ENCODE data around the gene DYRK1A.
"Not testable (repeated sequence)": the region's sequence is repeated elsewhere in the genome, so short reads cannot be mapped to it uniquely, and the experiment has no call there.

Gene DYRK1A

DNA sequence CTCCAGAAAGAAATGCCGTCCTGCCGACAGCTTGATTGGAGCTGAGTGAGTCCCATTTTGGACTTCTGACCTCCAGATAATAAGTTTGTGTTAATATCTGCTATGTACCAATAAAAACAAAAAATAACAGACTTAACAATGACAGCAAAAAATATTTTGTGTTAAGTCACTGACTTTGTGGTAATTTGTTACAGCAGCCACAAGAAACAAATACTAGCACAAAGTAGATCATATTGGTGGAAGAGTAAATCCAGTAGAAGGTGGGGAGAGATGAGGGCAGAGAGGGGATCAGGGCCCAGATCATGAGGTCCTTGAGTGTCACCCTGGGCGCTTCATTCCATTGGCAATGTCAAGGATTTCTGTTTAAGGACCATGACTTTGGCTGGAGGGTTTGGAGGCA, 168.6 kb downstream of the DYRK1A start:
- H3K27ac Mint-ChIP-seq = no peak overlapping the region
- H3K4me3 Mint-ChIP-seq = no peak overlapping the region
- no peak for TF ChIP-seq CTCF (IDR thresholded peaks at IDR 0.05; ENCODE audit: unreplicated experiment in 3 of 3)
- H3K27me3 Mint-ChIP-seq (ENCODE audit: low read depth) = peaks cover 42% of the 10 kb centered on the region
- no peaks in the 10 kb centered on the region for H3K36me3 Mint-ChIP-seq (ENCODE audit: low read depth)
- H3K9me3 Mint-ChIP-seq = peaks cover 25% of the 10 kb centered on the region
- peaks cover 27% of the 10 kb centered on the region for H3K4me1 Mint-ChIP-seq

- Mint-ChIP-seq H3K27me3 (ENCODE audit: low read depth) (peaks cover 42% of the 10 kb centered on the region), H3K4me3 (no peak overlapping the region), H3K36me3 (ENCODE audit: low read depth) (no peaks in the 10 kb centered on the region), H3K4me1 (peaks cover 21% of the 10 kb centered on the region), H3K27ac (no peak overlapping the region), H3K9me3 (peaks cover 25% of the 10 kb centered on the region)
- TF ChIP-seq CTCF (IDR thresholded peaks at IDR 0.05; ENCODE audit: unreplicated experiment in 3 of 3) = no peak
Measured at GRCh38 chr21:37535672-37536071, 169.1 kb downstream of the DYRK1A start.

DNA sequence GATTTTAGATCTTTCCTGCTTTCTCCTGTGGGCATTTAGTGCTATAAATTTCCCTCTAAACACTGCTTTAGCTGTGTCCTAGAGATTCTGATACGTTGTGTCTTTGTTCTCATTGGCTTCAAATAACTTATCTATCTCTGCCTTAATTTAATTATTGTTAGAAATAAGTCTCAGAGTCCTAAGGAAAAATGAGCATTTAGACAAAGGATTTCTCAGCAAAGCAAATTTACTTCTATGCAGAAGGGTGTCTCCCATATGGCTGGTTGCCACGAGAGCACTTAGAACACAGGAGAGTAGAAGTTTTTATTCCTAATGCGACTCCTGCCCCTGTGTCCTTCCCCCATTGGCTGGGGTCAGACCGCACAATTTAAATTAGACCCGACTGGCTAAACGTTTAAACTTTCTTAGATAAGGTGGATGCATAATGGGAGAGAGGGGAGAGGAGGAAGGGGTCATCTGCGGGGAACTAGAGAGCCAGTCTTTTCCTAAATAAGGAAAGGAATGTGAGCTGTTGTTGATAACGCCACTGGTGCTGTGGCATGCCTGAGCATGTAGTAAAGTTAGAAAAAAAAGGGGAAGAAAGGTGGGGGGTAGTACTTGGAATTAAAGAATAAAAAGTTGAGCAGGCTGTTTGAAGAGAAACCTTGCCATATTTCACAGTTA, 170.2 kb downstream of the DYRK1A start:
- H3K4me3 Mint-ChIP-seq = no peak overlapping the region
- TF ChIP-seq CTCF (IDR thresholded peaks at IDR 0.05; ENCODE audit: unreplicated experiment in 3 of 3) = no peak
- H3K36me3 Mint-ChIP-seq (ENCODE audit: low read depth) = no peaks in the 10 kb centered on the region
- peaks cover 37% of the 10 kb centered on the region for H3K27me3 Mint-ChIP-seq (ENCODE audit: low read depth)
- H3K9me3 Mint-ChIP-seq = peaks cover 33% of the 10 kb centered on the region
- no peak overlapping the region for H3K27ac Mint-ChIP-seq
- peaks cover 15% of the 10 kb centered on the region for H3K4me1 Mint-ChIP-seq

DNA sequence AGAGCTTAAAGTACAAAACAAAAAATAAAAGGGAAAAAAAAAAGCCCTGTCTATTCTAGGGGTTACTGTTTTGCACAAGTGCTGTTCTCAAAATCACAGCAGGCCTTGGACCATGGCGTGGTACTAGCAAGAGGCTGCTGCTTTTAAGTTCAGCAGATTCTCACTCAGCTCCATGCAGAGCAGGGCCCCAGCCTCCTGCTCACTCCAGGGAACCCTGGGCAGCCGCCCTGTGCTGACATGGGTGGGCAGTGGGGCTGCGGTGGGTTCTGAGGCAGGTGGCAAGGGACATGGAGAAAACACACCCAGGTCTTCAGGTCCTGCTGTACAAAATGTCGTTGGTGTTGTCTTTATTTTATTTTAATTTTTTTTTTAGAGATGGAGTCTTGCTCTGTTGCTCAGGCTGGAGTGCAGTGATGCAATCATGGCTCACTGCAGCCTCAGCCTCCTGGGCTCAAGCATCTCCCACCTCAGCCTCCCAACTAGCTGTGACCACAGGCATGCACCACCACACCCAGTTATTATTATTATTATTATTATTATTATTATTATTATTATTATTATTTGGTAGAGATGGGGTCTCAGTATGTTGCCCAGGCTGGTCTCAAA, 170.9 kb downstream of the DYRK1A start:
- TF ChIP-seq CTCF (IDR thresholded peaks at IDR 0.05; ENCODE audit: unreplicated experiment in 3 of 3) = no peak
- peaks cover 10% of the 10 kb centered on the region for H3K4me1 Mint-ChIP-seq
- H3K36me3 Mint-ChIP-seq (ENCODE audit: low read depth) = peaks cover 4% of the 10 kb centered on the region
- H3K27me3 Mint-ChIP-seq (ENCODE audit: low read depth) = peaks cover 37% of the 10 kb centered on the region
- no peak overlapping the region for H3K4me3 Mint-ChIP-seq
- no peak overlapping the region for H3K27ac Mint-ChIP-seq
- H3K9me3 Mint-ChIP-seq = peaks cover 39% of the 10 kb centered on the region

DNA sequence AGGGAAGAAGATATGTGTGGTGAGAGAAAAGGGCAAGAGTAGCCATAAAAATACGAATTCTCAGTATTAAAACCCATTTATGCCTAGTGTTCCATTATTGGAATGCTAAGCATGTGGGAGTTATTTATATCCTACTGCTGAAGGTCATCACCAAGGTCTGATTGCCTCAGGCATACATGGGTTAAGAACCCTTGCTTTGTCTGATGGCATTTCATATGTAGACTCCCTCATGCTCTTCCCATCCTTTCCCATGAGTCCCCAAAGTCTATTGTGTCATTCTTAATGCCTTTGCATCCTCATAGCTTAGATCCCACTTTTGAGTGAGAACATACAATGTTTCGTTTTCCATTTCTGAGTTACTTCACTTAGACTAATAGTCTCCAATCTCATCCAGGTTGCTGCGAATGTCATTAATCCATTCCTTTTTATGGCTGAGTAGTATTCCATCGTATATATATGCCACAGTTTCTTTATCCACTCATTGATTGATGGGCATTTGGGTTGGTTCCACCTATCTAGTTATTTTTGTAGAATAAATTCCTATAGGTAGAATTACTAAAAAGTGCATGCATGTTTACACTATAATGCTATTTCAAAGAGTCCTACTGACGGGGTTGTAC, 172.5 kb downstream of the DYRK1A start:
- Mint-ChIP-seq H3K36me3 (ENCODE audit: low read depth) (peaks cover 6% of the 10 kb centered on the region), H3K27me3 (ENCODE audit: low read depth) (peaks cover 22% of the 10 kb centered on the region), H3K9me3 (peaks cover 43% of the 10 kb centered on the region), H3K4me3 (no peak overlapping the region), H3K4me1 (peaks cover 5% of the 10 kb centered on the region), H3K27ac (no peak overlapping the region)
- TF ChIP-seq CTCF (IDR thresholded peaks at IDR 0.05; ENCODE audit: unreplicated experiment in 3 of 3) = no peak

DNA sequence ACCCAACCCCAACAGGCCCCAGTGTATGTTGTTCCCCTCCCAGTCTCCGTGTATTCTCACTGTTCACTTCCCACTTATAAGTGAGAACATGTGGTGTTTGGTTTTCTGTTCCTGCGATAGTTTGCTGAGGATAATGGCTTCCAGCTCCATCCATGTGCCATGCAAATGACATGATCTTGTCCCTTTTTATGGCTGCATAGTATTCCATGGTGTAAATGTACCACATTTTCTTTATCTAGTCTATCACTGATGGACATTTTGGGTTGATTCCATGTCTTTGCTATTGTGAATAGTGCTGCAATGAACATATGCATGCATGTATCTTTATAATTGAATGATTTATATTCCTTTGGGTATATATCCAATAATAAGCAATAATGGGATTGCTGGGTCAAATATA, 174.6 kb downstream of the DYRK1A start:
- not testable (repeated sequence) for H3K4me1 Mint-ChIP-seq; H3K27ac Mint-ChIP-seq; H3K4me3 Mint-ChIP-seq; H3K36me3 Mint-ChIP-seq (ENCODE audit: low read depth)
- peaks cover 32% of the 10 kb centered on the region for H3K9me3 Mint-ChIP-seq
- H3K27me3 Mint-ChIP-seq (ENCODE audit: low read depth) = peaks cover 11% of the 10 kb centered on the region

Data from nephron (organoid).